ENCODE measurements around the gene CDKN1B. TPM values are rescaled to one million over a fixed set of nuclear protein-coding genes. Genes with fewer than 3 reads are reported as not detected.
A peak's percentile ranks its signal among the peaks of the same experiment; 100 is the strongest.

CDKN1B gene
- total RNA-seq, 2 experiments from 2014 or later: 99.2 to 105 TPM

GRCh38 chr12:12714276-12715021, 2.7 kb upstream of the CDKN1B start:
- Mint-ChIP-seq H3K36me3 (peaks cover 33% of the 10 kb centered on the region), H3K27me3 (no peaks in the 10 kb centered on the region), H3K27ac (peak overlapping the region; percentile 98), H3K4me1 (peaks cover 33% of the 10 kb centered on the region), H3K9me3 (ENCODE audit: low read depth) (no peaks in the 10 kb centered on the region), H3K4me3 (peak overlapping the region; percentile 77)
- CTCF ChIA-PET: interaction anchor here (0.6 to 3.5 kb wide), 11 partner anchors 9 to 466 kb away, joined by 3 to 29 read pairs (median 4); partner anchors contain the start of gene DUSP16
- ATAC-seq: peak; percentile 12
- DNase-seq: peak; percentile 76

- H3K27me3 Mint-ChIP-seq: no peaks in the 10 kb centered on the region
- peak overlapping the region; percentile 98 for H3K27ac Mint-ChIP-seq
- CTCF ChIA-PET: interaction anchor here (1.0 to 3.5 kb wide), 11 partner anchors 10 to 340 kb away, joined by 3 to 29 read pairs (median 5); no protein-coding TSS in a partner anchor
- DNase-seq: no peak
- no peaks in the 10 kb centered on the region for H3K9me3 Mint-ChIP-seq (ENCODE audit: low read depth)
- peak overlapping the region; percentile 77 for H3K4me3 Mint-ChIP-seq
- peaks cover 39% of the 10 kb centered on the region for H3K36me3 Mint-ChIP-seq
- H3K4me1 Mint-ChIP-seq: peaks cover 35% of the 10 kb centered on the region
- peak; percentile 2 for ATAC-seq
Measured at GRCh38 chr12:12715128-12715458, 2.1 kb upstream of the CDKN1B start.

- Mint-ChIP-seq H3K9me3 (ENCODE audit: low read depth) (no peaks in the 10 kb centered on the region), H3K36me3 (peaks cover 42% of the 10 kb centered on the region), H3K4me3 (peak overlapping the region; percentile 77), H3K4me1 (peaks cover 38% of the 10 kb centered on the region), H3K27ac (peak overlapping the region; percentile 98), H3K27me3 (no peaks in the 10 kb centered on the region)
- ATAC-seq (peak; percentile 6), DNase-seq (peak; percentile 78)
- CTCF ChIA-PET: interaction anchor here (0.8 to 3.5 kb wide), 16 partner anchors 9 to 358 kb away, joined by 3 to 29 read pairs (median 4); no protein-coding TSS in a partner anchor
Measured at GRCh38 chr12:12715459-12716150, 1.6 kb upstream of the CDKN1B start.

- CTCF ChIA-PET: interaction anchor here (0.8 to 3.5 kb wide), 17 partner anchors 9 to 358 kb away, joined by 3 to 29 read pairs (median 4); no protein-coding TSS in a partner anchor
- peaks cover 47% of the 10 kb centered on the region for H3K36me3 Mint-ChIP-seq
- ATAC-seq (no peak), DNase-seq (no peak)
- peaks cover 44% of the 10 kb centered on the region for H3K4me1 Mint-ChIP-seq
- H3K4me3 Mint-ChIP-seq: peak overlapping the region; percentile 77
- H3K27me3 Mint-ChIP-seq: no peaks in the 10 kb centered on the region
- H3K9me3 Mint-ChIP-seq (ENCODE audit: low read depth): no peaks in the 10 kb centered on the region
- H3K27ac Mint-ChIP-seq: peak overlapping the region; percentile 98
Measured at GRCh38 chr12:12716151-12716792, 896 bp upstream of the CDKN1B start.

- H3K27me3 Mint-ChIP-seq: no peaks in the 10 kb centered on the region
- ATAC-seq (no peak), DNase-seq (peak; percentile 56)
- H3K36me3 Mint-ChIP-seq: peaks cover 57% of the 10 kb centered on the region
- peak overlapping the region; percentile 96 for H3K4me3 Mint-ChIP-seq
- CTCF ChIA-PET: interaction anchor here (1.1 to 3.1 kb wide), 4 partner anchors 19 to 360 kb away, joined by 3 to 14 read pairs (median 4); partner anchors contain the start of gene BORCS5
- H3K9me3 Mint-ChIP-seq (ENCODE audit: low read depth): no peaks in the 10 kb centered on the region
- peaks cover 36% of the 10 kb centered on the region for H3K4me1 Mint-ChIP-seq
- H3K27ac Mint-ChIP-seq: peak overlapping the region; percentile 100
Measured at GRCh38 chr12:12717586-12718380, 615 bp downstream of the CDKN1B start.

- peak overlapping the region; percentile 100 for H3K27ac Mint-ChIP-seq
- peaks cover 31% of the 10 kb centered on the region for H3K4me1 Mint-ChIP-seq
- ATAC-seq: no peak
- H3K4me3 Mint-ChIP-seq: peak overlapping the region; percentile 96
- no peaks in the 10 kb centered on the region for H3K27me3 Mint-ChIP-seq
- no peak for DNase-seq
- H3K9me3 Mint-ChIP-seq (ENCODE audit: low read depth): no peaks in the 10 kb centered on the region
- CTCF ChIA-PET: interaction anchor here (1.1 to 3.1 kb wide), 5 partner anchors 18 to 361 kb away, joined by 3 to 14 read pairs (median 3); partner anchors contain the start of gene BORCS5
- peaks cover 61% of the 10 kb centered on the region for H3K36me3 Mint-ChIP-seq
Measured at GRCh38 chr12:12718381-12718759, 1.2 kb downstream of the CDKN1B start.

GRCh38 chr12:12718853-12719252, 1.7 kb downstream of the CDKN1B start:
- H3K9me3 Mint-ChIP-seq (ENCODE audit: low read depth): no peaks in the 10 kb centered on the region
- peaks cover 64% of the 10 kb centered on the region for H3K36me3 Mint-ChIP-seq

GRCh38 chr12:12719496-12719895, 2.3 kb downstream of the CDKN1B start:
- H3K27ac Mint-ChIP-seq: peak overlapping the region; percentile 100
- no peaks in the 10 kb centered on the region for H3K27me3 Mint-ChIP-seq
- ATAC-seq (no peak), DNase-seq (no peak)
- peaks cover 22% of the 10 kb centered on the region for H3K4me1 Mint-ChIP-seq
- H3K36me3 Mint-ChIP-seq: peaks cover 65% of the 10 kb centered on the region
- CTCF ChIA-PET: interaction anchor here (1.1 to 3.1 kb wide), 3 partner anchors 17 to 362 kb away, joined by 3 to 14 read pairs (median 5); partner anchors contain the start of gene BORCS5
- H3K9me3 Mint-ChIP-seq (ENCODE audit: low read depth): no peaks in the 10 kb centered on the region
- peak overlapping the region; percentile 96 for H3K4me3 Mint-ChIP-seq

More at GRCh38 chr12:12718853-12719252, 1.7 kb downstream of the CDKN1B start:
- H3K4me3 Mint-ChIP-seq: peak overlapping the region; percentile 96
- ATAC-seq (no peak), DNase-seq (peak; percentile 62)
- H3K27me3 Mint-ChIP-seq: no peaks in the 10 kb centered on the region
- peak overlapping the region; percentile 100 for H3K27ac Mint-ChIP-seq
- CTCF ChIA-PET: interaction anchor here (1.1 to 3.1 kb wide), 4 partner anchors 18 to 362 kb away, joined by 3 to 14 read pairs (median 4); partner anchors contain the start of gene BORCS5
- peaks cover 26% of the 10 kb centered on the region for H3K4me1 Mint-ChIP-seq

- Mint-ChIP-seq H3K27ac (peak overlapping the region; percentile 100), H3K4me1 (peaks cover 20% of the 10 kb centered on the region), H3K36me3 (peaks cover 67% of the 10 kb centered on the region), H3K27me3 (no peaks in the 10 kb centered on the region), H3K4me3 (peak overlapping the region; percentile 96), H3K9me3 (ENCODE audit: low read depth) (no peaks in the 10 kb centered on the region)
- CTCF ChIA-PET: interaction anchor here (2.0 to 3.1 kb wide), 2 partner anchors 17 to 363 kb away, joined by 5 to 14 read pairs; partner anchors contain the start of gene BORCS5
- ATAC-seq (no peak), DNase-seq (no peak)
Measured at GRCh38 chr12:12720052-12720451, 2.9 kb downstream of the CDKN1B start.

GRCh38 chr12:12720672-12721161, 3.5 kb downstream of the CDKN1B start:
- no peaks in the 10 kb centered on the region for H3K9me3 Mint-ChIP-seq (ENCODE audit: low read depth)
- H3K36me3 Mint-ChIP-seq: peaks cover 72% of the 10 kb centered on the region
- H3K27me3 Mint-ChIP-seq: no peaks in the 10 kb centered on the region
- peak overlapping the region; percentile 100 for H3K27ac Mint-ChIP-seq
- CTCF ChIA-PET: interaction anchor here (7.8 kb wide), 1 partner anchor 15 kb away, joined by 71 read pairs; no protein-coding TSS in a partner anchor
- DNase-seq (no peak), ATAC-seq (no peak)
- peak overlapping the region; percentile 96 for H3K4me3 Mint-ChIP-seq
- H3K4me1 Mint-ChIP-seq: peaks cover 22% of the 10 kb centered on the region

- Mint-ChIP-seq H3K4me3 (peak overlapping the region; percentile 96), H3K9me3 (ENCODE audit: low read depth) (no peaks in the 10 kb centered on the region), H3K36me3 (peaks cover 74% of the 10 kb centered on the region), H3K27ac (peak overlapping the region; percentile 100), H3K27me3 (no peaks in the 10 kb centered on the region), H3K4me1 (peaks cover 21% of the 10 kb centered on the region)
- CTCF ChIA-PET: interaction anchor here (1.9 to 7.8 kb wide), 3 partner anchors 15 to 364 kb away, joined by 4 to 71 read pairs (median 8); partner anchors contain the start of gene BORCS5
- ATAC-seq (no peak), DNase-seq (no peak)
Measured at GRCh38 chr12:12721176-12721751, 4.1 kb downstream of the CDKN1B start.

Measured in activated CD8-positive, alpha-beta memory T cell treated with anti-CD3 and anti-CD28 coated beads, Interleukin-2, amount 10 ng/mL, durations not matched to agents 7 days and 5 days (primary cell).